GM19043 (cell line): ENCODE results near the gene NUDT3.
"Not testable (repeated sequence)": the region's sequence is repeated elsewhere in the genome, so short reads cannot be mapped to it uniquely, and the experiment has no call there.

Experiments used
- ATAC-seq: cut with Tn5 transposase; IDR thresholded peaks from one replicate; pipeline ENCODE4 v1.9.1; 2021; ENCODE audit warnings: low read depth; ENCODE audit not compliant: unreplicated experiment

NUDT3 gene

GRCh38 chr6:34269658-34270341, 122.7 kb downstream of the NUDT3 start:
- not testable (repeated sequence) for ATAC-seq

GRCh38 chr6:34269132-34269531, 123.3 kb downstream of the NUDT3 start:
- ATAC-seq = not testable (repeated sequence)

- ATAC-seq = no peak
These were observed 124.7 kb downstream of the NUDT3 start for GRCh38 chr6:34267746-34268145.

GRCh38 chr6:34263484-34263883, 129.0 kb downstream of the NUDT3 start:
- not testable (repeated sequence) for ATAC-seq

- no peak for ATAC-seq
These were observed 131.7 kb downstream of the NUDT3 start for GRCh38 chr6:34260576-34261267.

- ATAC-seq = no peak
These were observed 132.9 kb downstream of the NUDT3 start for GRCh38 chr6:34259529-34260069.

GRCh38 chr6:34252395-34252794, 140.1 kb downstream of the NUDT3 start:
- ATAC-seq = not testable (repeated sequence)

- peak; percentile 20 for ATAC-seq
These were observed 142.8 kb downstream of the NUDT3 start for GRCh38 chr6:34249469-34250261.

- peak; percentile 70 for ATAC-seq
These were observed 143.6 kb downstream of the NUDT3 start, which contains the start of gene SMIM29 for GRCh38 chr6:34248727-34249468. Gene SMIM29 (minus strand): TSS chr6:34249006. CDS start chr6:34247791, 1,215 bp downstream.

- ATAC-seq = no peak
These were observed 144.2 kb downstream of the NUDT3 start for GRCh38 chr6:34248198-34248726.

GRCh38 chr6:34247481-34248197, 144.8 kb downstream of the NUDT3 start:
- no peak for ATAC-seq

- no peak for ATAC-seq
These were observed 145.7 kb downstream of the NUDT3 start for GRCh38 chr6:34246563-34247391.

- ATAC-seq = no peak
These were observed 146.3 kb downstream of the NUDT3 start for GRCh38 chr6:34246249-34246562.

GRCh38 chr6:34245761-34246140, 146.7 kb downstream of the NUDT3 start:
- not testable (repeated sequence) for ATAC-seq

GRCh38 chr6:34245032-34245760, 147.3 kb downstream of the NUDT3 start:
- ATAC-seq = not testable (repeated sequence)

- ATAC-seq = no peak
These were observed 148.3 kb downstream of the NUDT3 start for GRCh38 chr6:34243901-34244884.
